A549 (cell line): ENCODE data around the gene PRDM15.

ENCODE experiments used
- CBX8 ChIP-seq: fragments of 200-600 bp; sonication (generic); IDR thresholded peaks from 2 replicates; pipeline ENCODE4 v1.6.1; 2016
- EP300 ChIP-seq, 2 experiments: fragments of >200 bp; sonication (Bioruptor Twin); formaldehyde crosslinking; IDR thresholded peaks; 2 replicates in 1 of 2; 3 replicates in 1 of 2; pipeline ENCODE4 v1.6.1; 2016 to 2017
- FOSL2 ChIP-seq, 2 experiments: fragments of 450-650 bp in 1 of 2; fragments of >200 bp in 1 of 2; sonication (Bioruptor Twin) in 1 of 2; formaldehyde crosslinking; IDR thresholded peaks; 2 replicates each; pipeline versions ENCODE4 v1.5.0 to v1.6.1; 2016 to 2020; ENCODE audit warnings: mild to moderate bottlenecking in 1 of 2, moderate library complexity in 1 of 2
- HOXB13 ChIP-seq: fragments of 250-450 bp; sonication (Bioruptor Pico); IDR thresholded peaks from 2 replicates; pipeline ENCODE4 v1.5.0; 2020; ENCODE audit warnings: low read depth, mild to moderate bottlenecking, moderate library complexity
- MAFK ChIP-seq: fragments of 450-650 bp; IDR thresholded peaks from 2 replicates; pipeline ENCODE4 v1.6.1; 2014; ENCODE audit not compliant: partially characterized antibody
- MYC ChIP-seq: IDR thresholded peaks from 2 replicates; pipeline ENCODE4 v1.6.1; 2012; ENCODE audit warnings: mild to moderate bottlenecking, inconsistent platforms, low read length, improper control_type of control experiment, borderline replicate concordance
- RFX5 ChIP-seq: fragments of 450-650 bp; IDR thresholded peaks from 2 replicates; pipeline ENCODE4 v1.7.1; 2014; ENCODE audit warnings: antibody characterized with exemption, mild to moderate bottlenecking, moderate library complexity
- SMC3 ChIP-seq: fragments of >200 bp; sonication (Bioruptor Twin); formaldehyde crosslinking; IDR thresholded peaks from 3 replicates; pipeline ENCODE4 v1.6.1; 2018; ENCODE audit warnings: inconsistent platforms
- TF ChIP-seq, protein P1 (sequence below): fragments of >200 bp; sonication (Bioruptor Twin); formaldehyde crosslinking; IDR thresholded peaks from 3 replicates; pipeline ENCODE4 v1.5.1; 2016
- TF ChIP-seq, protein P2 (sequence below): fragments of 200-600 bp; sonication (generic); IDR thresholded peaks from 2 replicates; pipeline ENCODE4 v1.6.1; 2016; ENCODE audit warnings: antibody characterized with exemption, mild to moderate bottlenecking, moderate library complexity
- TF ChIP-seq, protein P3 (sequence below): fragments of 250-450 bp; sonication (Bioruptor Pico); IDR thresholded peaks from 2 replicates; pipeline ENCODE4 v1.5.0; 2021; ENCODE audit warnings: mild to moderate bottlenecking, moderate library complexity, borderline replicate concordance

DNA sequence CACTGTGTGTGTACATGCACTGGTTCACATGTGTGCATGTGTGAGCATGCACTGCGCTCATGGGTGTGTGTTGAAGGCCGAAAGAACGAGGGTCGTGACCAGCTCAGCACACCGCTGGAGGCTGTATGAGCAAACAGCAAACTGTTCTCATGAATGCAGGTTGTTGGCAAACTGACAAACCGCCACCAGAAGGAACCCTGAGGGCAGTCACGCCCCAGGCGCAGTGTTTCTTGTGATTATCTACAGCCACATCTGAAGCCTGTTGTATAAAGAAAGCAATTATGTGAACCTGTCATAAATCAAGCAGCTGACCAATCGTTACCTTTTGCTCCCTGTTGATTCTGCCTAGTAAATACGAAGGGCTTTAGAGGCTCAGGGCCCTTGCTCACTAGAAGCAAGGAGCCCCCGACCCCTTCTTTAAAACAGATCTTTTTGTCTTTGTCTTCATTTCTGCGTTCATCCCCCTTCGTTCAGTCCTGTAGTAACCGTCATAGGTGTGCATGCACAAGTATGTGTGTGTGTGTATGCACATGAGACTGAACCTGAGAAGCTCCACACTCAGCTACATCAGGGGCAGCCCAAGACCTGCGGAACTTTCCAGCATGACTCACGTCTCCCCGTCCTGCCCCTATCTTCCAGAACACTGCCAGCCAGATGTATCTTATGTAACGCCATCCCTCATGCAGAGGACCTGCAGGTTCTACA is 95.5 kb downstream of the PRDM15 start:
- TF ChIP-seq, protein P1, sequence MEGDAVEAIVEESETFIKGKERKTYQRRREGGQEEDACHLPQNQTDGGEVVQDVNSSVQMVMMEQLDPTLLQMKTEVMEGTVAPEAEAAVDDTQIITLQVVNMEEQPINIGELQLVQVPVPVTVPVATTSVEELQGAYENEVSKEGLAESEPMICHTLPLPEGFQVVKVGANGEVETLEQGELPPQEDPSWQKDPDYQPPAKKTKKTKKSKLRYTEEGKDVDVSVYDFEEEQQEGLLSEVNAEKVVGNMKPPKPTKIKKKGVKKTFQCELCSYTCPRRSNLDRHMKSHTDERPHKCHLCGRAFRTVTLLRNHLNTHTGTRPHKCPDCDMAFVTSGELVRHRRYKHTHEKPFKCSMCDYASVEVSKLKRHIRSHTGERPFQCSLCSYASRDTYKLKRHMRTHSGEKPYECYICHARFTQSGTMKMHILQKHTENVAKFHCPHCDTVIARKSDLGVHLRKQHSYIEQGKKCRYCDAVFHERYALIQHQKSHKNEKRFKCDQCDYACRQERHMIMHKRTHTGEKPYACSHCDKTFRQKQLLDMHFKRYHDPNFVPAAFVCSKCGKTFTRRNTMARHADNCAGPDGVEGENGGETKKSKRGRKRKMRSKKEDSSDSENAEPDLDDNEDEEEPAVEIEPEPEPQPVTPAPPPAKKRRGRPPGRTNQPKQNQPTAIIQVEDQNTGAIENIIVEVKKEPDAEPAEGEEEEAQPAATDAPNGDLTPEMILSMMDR: no peak
- no peak for TF ChIP-seq FOSL2 (IDR thresholded peaks at IDR 0.05)
- TF ChIP-seq FOSL2 (CRISPR knock-in tag; IDR thresholded peaks at IDR 0.05): no peak; the same call in 1 of the 2 replicates
- no peak for TF ChIP-seq EP300 (IDR thresholded peaks at IDR 0.05)
- TF ChIP-seq, protein P2, sequence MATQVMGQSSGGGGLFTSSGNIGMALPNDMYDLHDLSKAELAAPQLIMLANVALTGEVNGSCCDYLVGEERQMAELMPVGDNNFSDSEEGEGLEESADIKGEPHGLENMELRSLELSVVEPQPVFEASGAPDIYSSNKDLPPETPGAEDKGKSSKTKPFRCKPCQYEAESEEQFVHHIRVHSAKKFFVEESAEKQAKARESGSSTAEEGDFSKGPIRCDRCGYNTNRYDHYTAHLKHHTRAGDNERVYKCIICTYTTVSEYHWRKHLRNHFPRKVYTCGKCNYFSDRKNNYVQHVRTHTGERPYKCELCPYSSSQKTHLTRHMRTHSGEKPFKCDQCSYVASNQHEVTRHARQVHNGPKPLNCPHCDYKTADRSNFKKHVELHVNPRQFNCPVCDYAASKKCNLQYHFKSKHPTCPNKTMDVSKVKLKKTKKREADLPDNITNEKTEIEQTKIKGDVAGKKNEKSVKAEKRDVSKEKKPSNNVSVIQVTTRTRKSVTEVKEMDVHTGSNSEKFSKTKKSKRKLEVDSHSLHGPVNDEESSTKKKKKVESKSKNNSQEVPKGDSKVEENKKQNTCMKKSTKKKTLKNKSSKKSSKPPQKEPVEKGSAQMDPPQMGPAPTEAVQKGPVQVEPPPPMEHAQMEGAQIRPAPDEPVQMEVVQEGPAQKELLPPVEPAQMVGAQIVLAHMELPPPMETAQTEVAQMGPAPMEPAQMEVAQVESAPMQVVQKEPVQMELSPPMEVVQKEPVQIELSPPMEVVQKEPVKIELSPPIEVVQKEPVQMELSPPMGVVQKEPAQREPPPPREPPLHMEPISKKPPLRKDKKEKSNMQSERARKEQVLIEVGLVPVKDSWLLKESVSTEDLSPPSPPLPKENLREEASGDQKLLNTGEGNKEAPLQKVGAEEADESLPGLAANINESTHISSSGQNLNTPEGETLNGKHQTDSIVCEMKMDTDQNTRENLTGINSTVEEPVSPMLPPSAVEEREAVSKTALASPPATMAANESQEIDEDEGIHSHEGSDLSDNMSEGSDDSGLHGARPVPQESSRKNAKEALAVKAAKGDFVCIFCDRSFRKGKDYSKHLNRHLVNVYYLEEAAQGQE: no peak
- TF ChIP-seq MAFK: no peak
- TF ChIP-seq RFX5: no peak
- TF ChIP-seq HOXB13 (CRISPR knock-in tag): no peak
- no peak for TF ChIP-seq MYC
- no peak for TF ChIP-seq CBX8
- TF ChIP-seq SMC3: no peak
- TF ChIP-seq, protein P3, sequence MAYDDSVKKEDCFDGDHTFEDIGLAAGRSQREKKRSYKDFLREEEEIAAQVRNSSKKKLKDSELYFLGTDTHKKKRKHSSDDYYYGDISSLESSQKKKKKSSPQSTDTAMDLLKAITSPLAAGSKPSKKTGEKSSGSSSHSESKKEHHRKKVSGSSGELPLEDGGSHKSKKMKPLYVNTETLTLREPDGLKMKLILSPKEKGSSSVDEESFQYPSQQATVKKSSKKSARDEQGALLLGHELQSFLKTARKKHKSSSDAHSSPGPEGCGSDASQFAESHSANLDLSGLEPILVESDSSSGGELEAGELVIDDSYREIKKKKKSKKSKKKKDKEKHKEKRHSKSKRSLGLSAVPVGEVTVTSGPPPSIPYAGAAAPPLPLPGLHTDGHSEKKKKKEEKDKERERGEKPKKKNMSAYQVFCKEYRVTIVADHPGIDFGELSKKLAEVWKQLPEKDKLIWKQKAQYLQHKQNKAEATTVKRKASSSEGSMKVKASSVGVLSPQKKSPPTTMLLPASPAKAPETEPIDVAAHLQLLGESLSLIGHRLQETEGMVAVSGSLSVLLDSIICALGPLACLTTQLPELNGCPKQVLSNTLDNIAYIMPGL (CRISPR knock-in tag): no peak
